Astrocyte of the spinal cord (primary cell): ENCODE data around the gene MYO3B.
A peak's percentile ranks its signal among the peaks of the same experiment; 100 is the strongest.

ENCODE experiments used
- DNase-seq: peaks from one replicate; pipeline ENCODE4 v3.0.0; 2011; ENCODE audit warnings: low read depth, low spot score
- H3K4me3 ChIP-seq: 2 replicates; pipeline ENCODE4 v1.5.1; 2011; ENCODE audit warnings: low read depth, mild to moderate bottlenecking, low read length, moderate library complexity
- CTCF ChIP-seq: IDR thresholded peaks from 2 replicates; pipeline ENCODE4 v1.5.1; 2012; ENCODE audit warnings: low read depth, mild to moderate bottlenecking, low read length, inconsistent platforms
- in situ Hi-C: cut with HindIII; loops from 2 replicates; pipeline ENCODE4 v1.10.0; 2017; ENCODE audit warnings: low sequenced_read_pairs

MYO3B gene

DNA sequence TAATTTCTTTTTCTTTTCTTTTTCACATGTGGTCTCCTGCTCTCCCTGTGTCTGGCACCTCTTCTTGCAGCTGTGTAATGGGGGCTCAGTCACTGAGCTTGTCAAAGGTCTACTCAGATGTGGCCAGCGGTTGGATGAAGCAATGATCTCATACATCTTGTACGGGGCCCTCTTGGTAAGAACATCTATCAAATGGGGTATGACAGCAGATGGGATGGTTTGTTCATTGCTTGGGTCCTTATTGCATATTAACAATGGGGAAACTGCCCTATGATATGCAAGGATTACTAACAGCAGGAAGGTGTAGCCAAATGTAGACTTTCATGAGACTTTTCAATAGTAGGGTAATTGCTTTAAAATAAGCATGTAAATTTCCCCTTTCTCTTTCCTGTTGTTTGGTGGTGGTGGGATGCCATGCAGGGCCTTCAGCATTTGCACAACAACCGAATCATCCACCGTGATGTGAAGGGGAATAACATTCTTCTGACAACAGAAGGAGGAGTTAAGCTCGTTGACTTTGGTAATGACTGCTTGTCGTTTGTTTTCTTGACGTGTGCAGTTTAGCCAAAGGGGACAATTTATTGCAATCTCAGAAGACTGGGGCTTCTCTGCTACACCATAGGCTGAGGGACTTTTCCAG, 36.5 kb downstream of the MYO3B start:
- no peak overlapping the region for H3K4me3 ChIP-seq
- no peak for TF ChIP-seq CTCF
- in situ Hi-C loops: no loop called here
- no peak for DNase-seq

- TF ChIP-seq CTCF: no peak
- in situ Hi-C loops: no loop called here
- H3K4me3 ChIP-seq: no peak overlapping the region
- no peak for DNase-seq
These were observed 37.1 kb downstream of the MYO3B start for GRCh38 chr2:170215021-170215420.

- no peak for DNase-seq
- no peak for TF ChIP-seq CTCF
- in situ Hi-C loops: no loop called here
- H3K4me3 ChIP-seq: no peak overlapping the region
These were observed 38.5 kb downstream of the MYO3B start for GRCh38 chr2:170216428-170216827.

DNA sequence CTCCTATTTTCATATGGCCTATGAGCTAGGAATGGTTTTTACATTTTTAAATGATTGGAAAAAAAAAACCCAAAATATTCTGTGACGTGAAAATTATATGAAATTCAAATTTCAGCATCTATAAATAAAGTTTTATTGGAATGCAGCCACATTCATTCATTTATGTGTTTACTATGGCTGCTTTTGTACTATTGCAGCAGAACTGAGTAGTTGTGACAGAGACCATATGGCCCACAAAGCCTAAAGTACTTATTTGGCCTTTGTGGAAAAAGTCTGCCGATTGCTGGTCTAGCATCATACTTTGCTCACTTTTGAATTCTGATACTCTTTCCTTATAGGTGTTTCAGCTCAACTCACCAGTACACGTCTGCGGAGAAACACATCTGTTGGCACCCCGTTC, 39.0 kb downstream of the MYO3B start:
- in situ Hi-C loops: no loop called here
- DNase-seq: no peak
- no peak for TF ChIP-seq CTCF
- no peak overlapping the region for H3K4me3 ChIP-seq

- DNase-seq: peak; percentile 13
- no peak for TF ChIP-seq CTCF
- no peak overlapping the region for H3K4me3 ChIP-seq
- in situ Hi-C loops: no loop called here
These were observed 39.9 kb downstream of the MYO3B start for GRCh38 chr2:170217778-170218251.

- no peak for TF ChIP-seq CTCF
- no peak for DNase-seq
- H3K4me3 ChIP-seq: no peak overlapping the region
- in situ Hi-C loops: no loop called here
These were observed 40.5 kb downstream of the MYO3B start for GRCh38 chr2:170218456-170218855.

GRCh38 chr2:170218931-170219330, 41.0 kb downstream of the MYO3B start:
- in situ Hi-C loops: no loop called here
- DNase-seq: no peak
- TF ChIP-seq CTCF: no peak
- no peak overlapping the region for H3K4me3 ChIP-seq
